Vagina (tissue), 2 donors: Measurements from ENCODE around the gene DLG2.

Experiments used
- POLR2A ChIP-seq, 2 donors: fragments of 450-650 bp; IDR thresholded peaks; one replicate each; pipeline ENCODE4 v1.6.1; 2017; ENCODE audit warnings: antibody characterized with exemption in 2 of 2, mild to moderate bottlenecking in 2 of 2, moderate library complexity in 2 of 2
- TF ChIP-seq, protein P1 (sequence below), 3 experiments: fragments of 450-650 bp in 2 of 3; fragments of 200-600 bp in 1 of 3; sonication (generic) in 1 of 3; IDR thresholded peaks; one replicate each; pipeline ENCODE4 v1.5.1; 2017 to 2019; ENCODE audit warnings: antibody characterized with exemption in 3 of 3, mild to moderate bottlenecking in 2 of 3, moderate library complexity in 2 of 3

DNA sequence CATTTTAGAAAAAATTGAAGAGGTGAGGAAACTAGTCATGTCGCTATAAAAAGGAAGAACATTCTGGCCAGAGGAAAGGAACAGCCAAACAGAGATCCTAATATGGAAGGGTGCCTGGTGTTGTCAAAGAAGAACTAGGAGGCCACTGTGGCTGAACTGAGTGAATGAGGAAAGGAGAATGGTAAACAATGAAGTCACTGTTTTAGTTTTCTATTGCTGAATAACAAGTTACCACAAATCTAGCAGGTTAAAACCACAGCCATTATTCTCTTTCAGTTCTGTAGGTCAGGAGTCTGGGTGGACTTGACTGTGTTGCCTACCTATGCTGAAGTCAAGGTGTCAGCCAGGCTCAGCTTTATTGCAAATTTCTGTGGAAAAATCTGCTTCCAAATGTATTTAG is 1791.7 kb downstream of the DLG2 start:
- TF ChIP-seq, protein P1, sequence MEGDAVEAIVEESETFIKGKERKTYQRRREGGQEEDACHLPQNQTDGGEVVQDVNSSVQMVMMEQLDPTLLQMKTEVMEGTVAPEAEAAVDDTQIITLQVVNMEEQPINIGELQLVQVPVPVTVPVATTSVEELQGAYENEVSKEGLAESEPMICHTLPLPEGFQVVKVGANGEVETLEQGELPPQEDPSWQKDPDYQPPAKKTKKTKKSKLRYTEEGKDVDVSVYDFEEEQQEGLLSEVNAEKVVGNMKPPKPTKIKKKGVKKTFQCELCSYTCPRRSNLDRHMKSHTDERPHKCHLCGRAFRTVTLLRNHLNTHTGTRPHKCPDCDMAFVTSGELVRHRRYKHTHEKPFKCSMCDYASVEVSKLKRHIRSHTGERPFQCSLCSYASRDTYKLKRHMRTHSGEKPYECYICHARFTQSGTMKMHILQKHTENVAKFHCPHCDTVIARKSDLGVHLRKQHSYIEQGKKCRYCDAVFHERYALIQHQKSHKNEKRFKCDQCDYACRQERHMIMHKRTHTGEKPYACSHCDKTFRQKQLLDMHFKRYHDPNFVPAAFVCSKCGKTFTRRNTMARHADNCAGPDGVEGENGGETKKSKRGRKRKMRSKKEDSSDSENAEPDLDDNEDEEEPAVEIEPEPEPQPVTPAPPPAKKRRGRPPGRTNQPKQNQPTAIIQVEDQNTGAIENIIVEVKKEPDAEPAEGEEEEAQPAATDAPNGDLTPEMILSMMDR (IDR thresholded peaks at IDR 0.05) = no peak
- no peak for TF ChIP-seq POLR2A (IDR thresholded peaks at IDR 0.05)
